HG03575 (cell line): ENCODE results near the gene KIF21B.

ENCODE experiments used
- ATAC-seq: cut with Tn5 transposase; IDR thresholded peaks from one replicate; pipeline ENCODE4 v1.9.1; 2021; ENCODE audit not compliant: unreplicated experiment, insufficient number of reproducible peaks, low FRiP score; ENCODE audit errors: extremely low read depth

Gene KIF21B

DNA sequence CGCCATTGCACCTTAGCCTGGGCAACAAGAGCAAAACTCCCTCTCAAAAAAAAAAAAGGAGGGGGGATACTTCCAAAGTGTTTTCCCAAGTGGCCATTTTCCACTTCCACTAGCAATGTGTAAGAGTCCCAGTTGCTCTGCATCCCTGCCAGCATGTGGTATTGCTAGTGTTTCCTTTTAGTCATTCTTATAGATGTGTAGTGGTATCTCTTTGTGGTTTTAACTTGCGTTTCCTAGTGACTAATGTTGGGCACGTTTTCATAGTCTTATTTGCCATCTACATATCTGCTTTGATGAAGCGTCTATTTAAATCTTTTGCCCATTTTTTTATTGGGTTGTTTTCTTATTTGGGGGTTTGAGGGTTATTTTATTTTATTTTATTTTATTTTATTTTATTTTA is 97.7 kb downstream of the KIF21B start:
- no peak for ATAC-seq

DNA sequence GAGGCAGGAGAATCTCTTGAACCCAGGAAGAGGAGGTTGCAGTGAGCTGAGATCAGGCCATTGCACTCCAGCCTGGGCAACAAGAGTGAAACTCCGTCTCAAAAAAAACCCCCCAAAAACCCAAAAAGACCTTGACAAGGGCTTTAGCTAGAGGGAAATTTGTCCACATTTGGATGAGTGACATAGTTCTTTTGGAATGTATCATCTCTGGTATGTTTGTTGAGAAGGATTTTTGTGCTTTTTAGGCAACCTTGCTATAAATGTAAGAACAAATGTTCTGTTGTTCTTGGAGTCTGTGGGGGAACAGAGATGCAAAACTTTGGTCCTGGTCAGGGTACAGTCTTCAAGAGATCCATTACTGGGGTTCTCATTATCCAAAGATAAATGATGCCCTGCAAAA is 99.9 kb downstream of the KIF21B start:
- no peak for ATAC-seq

DNA sequence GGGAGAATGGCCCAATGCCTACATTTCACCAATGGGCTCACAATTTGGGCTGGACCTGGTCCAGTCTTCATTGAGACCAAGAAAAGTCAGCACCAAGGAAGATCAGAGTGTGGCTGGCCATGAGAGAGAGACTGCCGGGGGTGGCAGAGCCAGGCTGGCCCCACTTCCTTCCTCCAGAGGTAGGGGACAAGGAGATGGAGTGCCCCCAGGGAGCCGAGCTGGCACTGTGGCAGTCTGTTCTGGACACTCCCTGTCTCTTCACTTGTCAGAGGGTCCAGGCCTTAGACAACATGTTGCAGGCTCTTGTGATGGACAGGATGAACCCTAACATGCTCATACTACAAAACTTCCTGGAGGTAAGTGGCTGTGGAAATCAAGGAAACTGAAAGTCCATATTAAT is 101.1 kb downstream of the KIF21B start:
- ATAC-seq: no peak

DNA sequence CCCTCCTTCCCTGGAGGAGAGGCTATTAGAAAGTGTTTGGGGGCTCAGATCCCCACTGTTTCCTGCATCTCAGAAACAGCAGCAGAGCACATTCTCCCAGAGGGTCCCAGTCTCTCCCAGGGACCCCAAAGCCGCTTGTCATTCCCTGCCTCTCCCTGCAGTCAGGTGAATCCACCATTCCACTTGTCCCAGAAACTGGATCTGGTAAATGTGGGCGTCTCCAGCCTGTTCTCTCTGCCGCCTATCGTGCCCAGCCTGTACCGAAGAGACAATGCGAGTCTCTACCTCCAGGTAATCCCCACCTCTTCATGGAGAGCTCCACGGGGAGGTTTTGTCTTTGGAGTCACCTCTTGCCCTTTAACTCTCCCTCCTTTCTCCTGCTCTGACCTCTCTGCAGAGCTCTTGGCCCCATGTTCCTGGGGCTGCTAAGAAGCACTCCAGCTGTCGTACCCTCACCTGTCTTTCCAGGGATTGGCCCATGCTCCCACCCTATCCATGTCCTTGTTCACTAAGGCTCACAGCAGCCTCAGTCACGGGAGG is 101.9 kb downstream of the KIF21B start:
- no peak for ATAC-seq
